HG03045 (cell line): ENCODE measurements around the gene MARCHF7.

Source experiments
- ATAC-seq: cut with Tn5 transposase; IDR thresholded peaks from one replicate; pipeline ENCODE4 v1.9.1; 2021; ENCODE audit warnings: mild to moderate bottlenecking, moderate library complexity; ENCODE audit not compliant: unreplicated experiment

Gene MARCHF7

DNA sequence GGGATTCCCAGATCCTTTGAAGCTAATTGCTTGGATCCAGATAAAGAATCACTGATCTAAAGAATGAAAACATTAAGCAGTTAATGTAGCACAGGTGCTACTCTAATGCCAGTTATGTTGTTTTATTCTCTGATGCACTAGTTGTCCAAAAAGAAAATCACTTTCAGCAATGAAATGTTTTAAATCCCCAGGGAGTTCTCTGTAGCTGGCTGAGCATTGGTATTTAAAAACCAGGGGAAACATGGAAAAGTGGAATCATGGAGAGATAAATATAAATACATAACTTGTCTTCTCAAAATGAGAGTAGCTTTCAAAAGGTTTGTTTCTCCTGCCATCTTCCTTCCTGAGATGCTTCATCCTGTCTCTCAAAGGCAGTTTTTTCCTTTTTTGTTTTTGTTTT lies 48.0 kb downstream of the MARCHF7 start:
- no peak for ATAC-seq

DNA sequence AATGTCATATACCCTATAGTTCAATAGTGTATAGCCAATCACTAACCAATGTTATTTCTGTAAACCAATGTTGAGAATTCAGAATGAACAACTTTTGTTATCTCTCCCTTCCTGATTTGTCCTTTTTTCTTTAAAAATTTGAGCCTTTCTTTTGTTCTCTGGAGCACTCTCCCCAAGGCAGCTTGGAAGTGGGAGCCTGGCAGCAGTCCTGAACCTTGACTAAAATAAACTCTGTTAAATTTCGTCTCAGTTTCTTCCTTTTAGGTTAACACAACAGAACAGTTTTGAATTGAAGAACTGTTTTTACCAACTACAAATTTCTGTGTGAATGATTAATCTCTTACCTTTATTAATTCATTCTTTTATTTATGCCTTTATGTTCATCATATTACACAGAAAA lies 49.8 kb downstream of the MARCHF7 start:
- no peak for ATAC-seq
